ENCODE results near the gene COMMD2.

The COMMD2 gene

DNA sequence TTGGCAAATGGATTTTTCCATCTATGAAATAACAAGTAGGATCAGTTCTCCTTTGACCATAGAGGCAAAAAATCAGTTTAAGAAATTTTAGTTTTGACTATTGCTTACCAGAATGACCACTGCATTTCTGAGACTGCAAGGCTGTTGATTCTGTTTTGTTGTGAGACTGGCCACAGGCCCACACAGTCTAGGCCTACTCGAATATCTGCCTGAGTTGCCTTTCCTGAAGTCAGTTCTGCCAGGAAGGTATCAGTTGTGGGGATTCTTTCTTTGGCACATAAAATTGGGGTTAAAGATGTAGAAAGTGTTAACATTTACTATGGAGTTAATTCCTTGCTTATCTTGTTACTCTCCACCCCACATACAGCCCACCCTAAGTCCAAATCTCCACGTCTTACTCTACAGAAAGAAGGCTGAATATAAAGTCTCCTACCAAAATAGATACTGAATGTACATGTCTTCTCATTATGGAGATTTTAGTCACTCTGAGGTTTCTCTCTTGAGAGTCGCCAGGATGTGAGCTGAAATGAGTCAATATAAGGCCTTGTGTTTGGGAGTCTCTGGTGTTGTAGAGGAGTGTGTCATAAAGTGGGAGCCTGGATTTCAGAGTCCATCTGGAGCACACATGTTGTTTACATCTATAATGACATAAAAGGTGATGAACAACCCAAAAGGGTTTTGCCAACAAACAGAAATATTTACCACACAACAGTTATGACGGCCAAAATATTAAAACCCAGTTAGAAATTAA is 49.4 kb downstream of the COMMD2 start:
- DNase-seq: no peak

DNA sequence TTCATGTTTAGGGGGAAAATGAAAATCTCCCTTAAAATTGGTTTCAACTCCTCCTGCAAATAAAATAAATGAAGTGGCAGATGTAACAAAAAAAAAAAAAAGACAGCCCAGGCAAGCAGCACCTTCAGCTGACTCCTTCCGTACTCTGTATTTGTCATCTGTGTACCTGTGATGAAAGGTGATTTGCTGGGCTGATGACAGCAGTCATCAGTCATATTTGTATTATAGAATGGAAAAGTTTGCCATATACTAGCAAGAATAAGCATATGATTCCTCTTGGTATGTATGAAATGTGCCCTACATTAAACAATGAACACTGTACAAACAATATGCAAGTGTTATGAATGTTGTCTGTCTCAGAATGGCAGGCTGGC is 50.3 kb downstream of the COMMD2 start:
- DNase-seq: peak; percentile 15

DNA sequence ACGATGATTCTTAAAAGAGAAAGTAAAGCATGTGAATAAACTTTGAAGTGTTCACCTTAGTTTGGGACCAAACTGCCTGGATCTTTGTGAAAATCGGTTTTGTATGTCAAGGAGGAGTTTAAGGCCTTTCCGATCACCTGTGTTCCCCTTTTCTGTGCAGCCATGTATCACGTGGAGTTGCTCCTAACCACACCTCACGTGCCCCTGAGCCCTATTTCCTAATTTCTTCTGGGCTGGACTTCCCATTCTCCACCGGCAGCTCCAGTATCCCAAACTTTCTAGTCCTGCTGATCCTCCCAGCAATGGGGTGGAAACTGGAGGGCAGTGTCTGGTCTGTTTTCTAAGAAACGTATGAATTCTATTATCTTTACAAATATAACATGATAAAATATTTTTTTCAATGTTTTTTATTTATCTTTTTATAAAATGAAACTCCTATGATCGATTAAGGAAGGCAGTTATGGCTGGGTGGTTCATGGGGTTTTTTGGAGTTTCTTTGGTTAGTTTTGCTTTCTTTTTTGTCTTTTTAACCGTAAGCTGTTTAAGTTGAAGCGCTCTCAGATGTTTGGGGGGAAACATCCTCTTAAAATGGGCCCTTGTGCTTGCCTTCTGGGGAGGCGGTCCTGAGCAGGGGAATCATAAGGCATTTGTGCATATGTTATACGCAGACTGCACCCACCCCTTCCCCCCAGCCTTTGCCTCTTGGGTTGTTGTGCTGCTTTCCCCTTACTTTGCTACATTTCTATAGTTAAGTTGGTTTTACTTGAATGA is 50.9 kb downstream of the COMMD2 start:
- DNase-seq: peak; percentile 50
